CD14-positive monocyte (primary cell): ENCODE measurements around the gene PKNOX2. TPM values are rescaled to one million over a fixed set of nuclear protein-coding genes. Genes with fewer than 3 reads are reported as not detected.

Source experiments
- DNase-seq, 3 donors: peaks; one replicate each; pipeline ENCODE4 v3.0.0-alpha.2; 2011 to 2022
- H2AFZ ChIP-seq: 2 replicates; pipeline ENCODE4 v1.6.0; 2012; ENCODE audit warnings: mild to moderate bottlenecking, low read depth, low read length, inconsistent platforms; ENCODE audit not compliant: insufficient read depth, poor library complexity, severe bottlenecking
- H3K27ac ChIP-seq, 2 donors: 1 replicate in 1 of 2; 2 replicates in 1 of 2; pipeline ENCODE4 v1.5.1; 2012 to 2013; ENCODE audit warnings: low read length in 2 of 2, control low read depth in 1 of 2, inconsistent platforms in 1 of 2, low read depth in 1 of 2, mild to moderate bottlenecking in 1 of 2
- H3K27me3 ChIP-seq, 2 donors: one replicate each; pipeline versions ENCODE4 v1.6.0 to v1.6.1; 2011 to 2013; ENCODE audit warnings: low read length in 2 of 2; ENCODE audit not compliant: control insufficient read depth in 2 of 2, insufficient read depth in 2 of 2
- H3K36me3 ChIP-seq, 2 donors: replicated peaks in 1 of 2; 1 replicate in 1 of 2; 2 replicates in 1 of 2; pipeline versions ENCODE4 v1.5.1 to v1.6.1; 2012 to 2013; ENCODE audit warnings: low read length in 2 of 2, control low read depth in 1 of 2, inconsistent platforms in 1 of 2, mild to moderate bottlenecking in 1 of 2; ENCODE audit not compliant: insufficient read depth in 2 of 2, control insufficient read depth in 1 of 2
- H3K4me1 ChIP-seq, 2 donors: 1 replicate in 1 of 2; 2 replicates in 1 of 2; pipeline versions ENCODE4 v1.5.1 to v1.6.1; 2012 to 2013; ENCODE audit warnings: low read length in 2 of 2, control low read depth in 1 of 2, inconsistent platforms in 1 of 2, mild to moderate bottlenecking in 1 of 2, moderate library complexity in 1 of 2; ENCODE audit not compliant: insufficient read depth in 2 of 2, control insufficient read depth in 1 of 2
- H3K4me2 ChIP-seq: replicated peaks from 2 replicates; pipeline ENCODE3; 2012; ENCODE audit warnings: low read length, moderate library complexity, mild to moderate bottlenecking; ENCODE audit not compliant: poor library complexity, severe bottlenecking; ENCODE audit errors: extremely low read depth
- H3K4me3 ChIP-seq, 3 experiments: fragments of 200-600 bp in 1 of 3; sonication (generic) in 1 of 3; replicated peaks in 1 of 3; 1 replicate in 2 of 3; 2 replicates in 1 of 3; pipeline ENCODE4 v1.5.1; 2011 to 2013; ENCODE audit warnings: low read length in 3 of 3, mild to moderate bottlenecking in 3 of 3, control low read depth in 2 of 3, low read depth in 2 of 3, inconsistent platforms in 1 of 3, moderate library complexity in 1 of 3
- H3K79me2 ChIP-seq: 2 replicates; pipeline ENCODE4 v1.6.0; 2012; ENCODE audit warnings: mild to moderate bottlenecking, control low read depth, inconsistent platforms, low read length, moderate library complexity; ENCODE audit not compliant: insufficient read depth
- H3K9ac ChIP-seq: 2 replicates; pipeline ENCODE4 v1.6.0; 2017; ENCODE audit warnings: low read length, mild to moderate bottlenecking; ENCODE audit not compliant: insufficient read depth, poor library complexity, severe bottlenecking
- H3K9me3 ChIP-seq, 2 donors: replicated peaks in 1 of 2; 1 replicate in 1 of 2; 2 replicates in 1 of 2; pipeline versions ENCODE4 v1.5.1 to v1.6.1; 2012 to 2013; ENCODE audit warnings: low read length in 2 of 2, control low read depth in 1 of 2; ENCODE audit not compliant: control insufficient read depth in 1 of 2, insufficient read depth in 1 of 2
- H4K20me1 ChIP-seq: 2 replicates; pipeline ENCODE4 v1.6.0; 2012; ENCODE audit warnings: mild to moderate bottlenecking, low read length, control low read depth, moderate library complexity; ENCODE audit not compliant: insufficient read depth
- H3K27ac Mint-ChIP-seq, 7 donors: one replicate each; pipeline ENCODE4 v1.8.0; 2020; ENCODE audit warnings: mild to moderate bottlenecking in 7 of 7, mixed read lengths in 7 of 7, moderate library complexity in 6 of 7, inconsistent platforms in 2 of 7
- H3K27me3 Mint-ChIP-seq, 3 donors: one replicate each; pipeline ENCODE4 v1.8.0; 2021 to 2022; ENCODE audit warnings: low read depth in 3 of 3, mild to moderate bottlenecking in 3 of 3, mixed read lengths in 3 of 3, moderate library complexity in 3 of 3, inconsistent platforms in 1 of 3
- H3K36me3 Mint-ChIP-seq, 2 donors: one replicate each; pipeline ENCODE4 v1.8.0; 2020; ENCODE audit warnings: mixed read lengths in 2 of 2, inconsistent platforms in 1 of 2, mild to moderate bottlenecking in 1 of 2
- H3K4me1 Mint-ChIP-seq: one replicate; pipeline ENCODE4 v1.8.0; 2020; ENCODE audit warnings: mild to moderate bottlenecking, mixed read lengths
- H3K4me3 Mint-ChIP-seq, 2 donors: one replicate each; pipeline ENCODE4 v1.8.0; 2020; ENCODE audit warnings: mild to moderate bottlenecking in 2 of 2, mixed read lengths in 2 of 2, moderate library complexity in 1 of 2
- H3K9me3 Mint-ChIP-seq, 7 donors: one replicate each; pipeline ENCODE4 v1.8.0; 2020 to 2022; ENCODE audit warnings: mixed read lengths in 7 of 7, mild to moderate bottlenecking in 6 of 7, moderate library complexity in 6 of 7, inconsistent platforms in 2 of 7
- WGBS: methylation state at CpG from one replicate; pipeline ENCODE4 v1.1.5; 2013; ENCODE audit warnings: missing lambda C conversion rate; ENCODE audit not compliant: insufficient coverage; 5-methylcytosine and 5-hydroxymethylcytosine counted together
- intact Hi-C, 2 donors: fragments of 100-400 bp; cut with micrococcal nuclease; formaldehyde crosslinking; loops; one replicate each; pipeline versions ENCODE4 v1.15.0 to v1.15.1; 2023
- polyA plus RNA-seq, 3 donors: library from polyadenylated mRNA; depleted of rRNA in 1 of 3; unstranded in 2 of 3; stranded (reverse) in 1 of 3; fragments of 300-500 nt in 2 of 3; fragments of >200 nt in 1 of 3; fragmentation: Illumina TruSeq in 2 of 3; gene quantifications; 1 replicate in 2 of 3; 2 replicates in 1 of 3; pipeline ENCODE4 v1.2.3, GENCODE V29; 2012 to 2021
- TF ChIP-seq, protein P1 (sequence below): fragments of 200-600 bp; IDR thresholded peaks from one replicate; pipeline ENCODE4 v1.8.0; 2022; ENCODE audit warnings: antibody characterized with exemption, mild to moderate bottlenecking

PKNOX2 gene
- polyA plus RNA-seq, 3 donors = not detected

DNA sequence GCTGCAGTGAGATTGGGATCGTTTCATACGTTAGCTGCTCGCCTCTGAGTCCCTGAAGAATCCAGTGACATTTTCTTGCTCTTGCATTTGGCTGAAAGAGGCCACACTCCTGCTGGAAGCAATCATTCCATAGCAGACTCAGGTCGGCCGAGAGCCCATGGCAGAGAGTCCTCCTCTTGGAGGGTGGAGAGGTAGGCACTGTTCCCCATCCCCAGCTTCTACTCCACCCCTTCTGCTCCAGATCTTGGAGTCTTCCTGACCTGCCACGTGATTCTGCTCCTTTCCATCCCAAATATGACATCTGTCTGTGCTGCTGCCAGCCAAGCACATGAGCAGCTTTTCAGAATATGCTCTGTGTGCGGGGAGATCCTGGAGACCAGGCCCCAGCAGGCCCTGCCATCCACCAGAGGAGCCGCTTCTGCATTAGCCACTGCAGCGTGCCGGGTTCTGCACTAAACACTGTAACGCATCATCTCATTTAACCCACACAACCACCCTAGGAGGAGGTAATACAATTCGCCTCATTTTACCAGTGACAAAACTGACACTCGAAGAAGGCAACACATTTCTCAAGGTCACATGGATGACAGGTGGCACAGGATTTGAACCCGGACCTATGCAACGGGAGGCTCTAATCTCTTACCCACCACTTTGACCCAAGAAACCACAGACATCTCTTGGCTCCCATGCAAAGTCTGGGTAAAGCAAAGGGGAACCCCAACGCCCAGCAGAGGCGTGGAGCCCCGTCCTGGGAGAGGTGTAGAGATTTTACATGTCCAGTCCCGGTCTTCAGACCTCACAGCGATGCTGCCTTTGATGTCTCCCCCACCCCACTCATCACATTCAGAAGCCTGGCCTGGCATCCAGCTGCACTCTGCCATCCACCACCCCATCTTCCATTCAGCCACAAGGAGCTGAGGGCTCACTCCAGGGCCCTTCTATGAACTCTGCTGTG, 252.7 kb downstream of the PKNOX2 start:
- Histone ChIP-seq H4K20me1 (no peaks in the 10 kb centered on the region), H3K79me2 (no peaks in the 10 kb centered on the region), H2AFZ (no peak overlapping the region), H3K9me3 (no peaks in the 10 kb centered on the region), H3K9ac (no peak overlapping the region), H3K36me3 (no peaks in the 10 kb centered on the region), H3K4me3 (no peak overlapping the region), H3K27ac (no peak overlapping the region), H3K4me2 (no peak overlapping the region), H3K27me3 (no peaks in the 10 kb centered on the region), H3K4me1 (no peaks in the 10 kb centered on the region)
- Mint-ChIP-seq H3K4me1 (no peaks in the 10 kb centered on the region), H3K9me3 (no peaks in the 10 kb centered on the region), H3K27ac (no peak overlapping the region), H3K27me3 (peaks cover 4 to 12% (median 7%) of the 10 kb centered on the region in 3 donors), H3K4me3 (no peak overlapping the region), H3K36me3 (no peaks in the 10 kb centered on the region)
- intact Hi-C loops = no loop called here
- TF ChIP-seq, protein P1, sequence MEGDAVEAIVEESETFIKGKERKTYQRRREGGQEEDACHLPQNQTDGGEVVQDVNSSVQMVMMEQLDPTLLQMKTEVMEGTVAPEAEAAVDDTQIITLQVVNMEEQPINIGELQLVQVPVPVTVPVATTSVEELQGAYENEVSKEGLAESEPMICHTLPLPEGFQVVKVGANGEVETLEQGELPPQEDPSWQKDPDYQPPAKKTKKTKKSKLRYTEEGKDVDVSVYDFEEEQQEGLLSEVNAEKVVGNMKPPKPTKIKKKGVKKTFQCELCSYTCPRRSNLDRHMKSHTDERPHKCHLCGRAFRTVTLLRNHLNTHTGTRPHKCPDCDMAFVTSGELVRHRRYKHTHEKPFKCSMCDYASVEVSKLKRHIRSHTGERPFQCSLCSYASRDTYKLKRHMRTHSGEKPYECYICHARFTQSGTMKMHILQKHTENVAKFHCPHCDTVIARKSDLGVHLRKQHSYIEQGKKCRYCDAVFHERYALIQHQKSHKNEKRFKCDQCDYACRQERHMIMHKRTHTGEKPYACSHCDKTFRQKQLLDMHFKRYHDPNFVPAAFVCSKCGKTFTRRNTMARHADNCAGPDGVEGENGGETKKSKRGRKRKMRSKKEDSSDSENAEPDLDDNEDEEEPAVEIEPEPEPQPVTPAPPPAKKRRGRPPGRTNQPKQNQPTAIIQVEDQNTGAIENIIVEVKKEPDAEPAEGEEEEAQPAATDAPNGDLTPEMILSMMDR = no peak
- DNase-seq = no peak
- WGBS = 89% methylated on average over 9 of the region's 20 CpGs

DNA sequence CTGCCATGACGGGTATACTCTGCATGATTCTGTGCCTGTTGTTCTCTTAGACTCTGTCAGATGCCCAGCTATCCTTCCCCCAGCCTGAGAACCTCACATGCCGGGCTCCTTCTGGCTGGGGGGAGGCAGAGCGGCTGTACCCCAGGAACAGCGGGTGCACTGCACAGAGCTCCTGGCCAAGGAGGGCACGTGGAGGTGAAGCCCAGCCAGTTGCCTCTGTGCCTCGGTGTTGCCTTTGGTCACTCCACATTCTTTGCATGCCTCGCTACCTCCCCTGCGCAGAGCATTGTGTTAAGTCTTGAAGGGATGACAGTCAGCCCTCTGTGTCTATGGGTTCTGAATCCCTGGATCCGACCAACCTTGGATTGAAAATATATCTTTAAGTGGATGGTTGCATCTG, 253.8 kb downstream of the PKNOX2 start:
- H3K9ac ChIP-seq = no peak overlapping the region
- DNase-seq = no peak
- no peaks in the 10 kb centered on the region for H3K36me3 ChIP-seq
- no peaks in the 10 kb centered on the region for H3K9me3 ChIP-seq
- H3K27me3 ChIP-seq = no peaks in the 10 kb centered on the region
- no peaks in the 10 kb centered on the region for H3K79me2 ChIP-seq
- H3K4me3 Mint-ChIP-seq = no peak overlapping the region
- H3K27ac ChIP-seq = no peak overlapping the region
- H3K36me3 Mint-ChIP-seq = no peaks in the 10 kb centered on the region
- no peak overlapping the region for H3K27ac Mint-ChIP-seq
- H3K9me3 Mint-ChIP-seq = no peaks in the 10 kb centered on the region
- H4K20me1 ChIP-seq = no peaks in the 10 kb centered on the region
- no peaks in the 10 kb centered on the region for H3K4me1 ChIP-seq
- H2AFZ ChIP-seq = no peak overlapping the region
- peaks cover 8 to 13% (median 9%) of the 10 kb centered on the region in 3 donors for H3K27me3 Mint-ChIP-seq
- H3K4me1 Mint-ChIP-seq = no peaks in the 10 kb centered on the region
- H3K4me2 ChIP-seq = no peak overlapping the region
- no peak overlapping the region for H3K4me3 ChIP-seq
- intact Hi-C loops = no loop called here
- TF ChIP-seq, protein P1 = no peak
- 82% methylated on average over 6 of the region's 9 CpGs for WGBS
